ENCODE results near the gene CDYL2. TPM values are rescaled to one million over a fixed set of nuclear protein-coding genes. Genes with fewer than 3 reads are reported as not detected.

CDYL2 gene
- total RNA-seq, 2 donors from 2014 or later = 9.9 to 12.8 TPM

DNA sequence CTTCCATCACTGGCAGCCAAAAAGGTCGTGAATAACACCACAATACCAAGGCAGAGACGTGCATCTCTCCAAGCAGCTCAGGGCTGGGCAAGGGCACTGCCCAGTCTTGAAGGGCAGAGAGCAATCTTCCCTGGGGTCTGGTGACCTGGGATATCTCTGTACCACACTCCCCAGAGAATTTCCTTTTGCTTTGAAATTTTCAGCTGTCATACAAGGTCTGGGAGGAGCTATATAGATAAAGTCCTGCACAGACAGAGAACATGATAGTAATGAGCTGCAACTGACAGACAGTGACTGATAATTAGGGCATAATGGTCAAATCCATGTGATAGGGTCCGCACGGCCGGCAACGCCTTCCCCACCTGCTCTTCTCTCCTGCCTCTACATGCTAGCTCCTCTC lies 195.5 kb downstream of the CDYL2 start:
- Mint-ChIP-seq H3K4me1 (peaks cover 33% of the 10 kb centered on the region), H3K27ac (no peak overlapping the region), H3K36me3 (ENCODE audit: low read depth) (peaks cover 21% of the 10 kb centered on the region), H3K27me3 (ENCODE audit: insufficient read depth) (no peaks in the 10 kb centered on the region), H3K4me3 (no peak overlapping the region), H3K9me3 (peaks cover 14% of the 10 kb centered on the region)
- TF ChIP-seq, protein P1, sequence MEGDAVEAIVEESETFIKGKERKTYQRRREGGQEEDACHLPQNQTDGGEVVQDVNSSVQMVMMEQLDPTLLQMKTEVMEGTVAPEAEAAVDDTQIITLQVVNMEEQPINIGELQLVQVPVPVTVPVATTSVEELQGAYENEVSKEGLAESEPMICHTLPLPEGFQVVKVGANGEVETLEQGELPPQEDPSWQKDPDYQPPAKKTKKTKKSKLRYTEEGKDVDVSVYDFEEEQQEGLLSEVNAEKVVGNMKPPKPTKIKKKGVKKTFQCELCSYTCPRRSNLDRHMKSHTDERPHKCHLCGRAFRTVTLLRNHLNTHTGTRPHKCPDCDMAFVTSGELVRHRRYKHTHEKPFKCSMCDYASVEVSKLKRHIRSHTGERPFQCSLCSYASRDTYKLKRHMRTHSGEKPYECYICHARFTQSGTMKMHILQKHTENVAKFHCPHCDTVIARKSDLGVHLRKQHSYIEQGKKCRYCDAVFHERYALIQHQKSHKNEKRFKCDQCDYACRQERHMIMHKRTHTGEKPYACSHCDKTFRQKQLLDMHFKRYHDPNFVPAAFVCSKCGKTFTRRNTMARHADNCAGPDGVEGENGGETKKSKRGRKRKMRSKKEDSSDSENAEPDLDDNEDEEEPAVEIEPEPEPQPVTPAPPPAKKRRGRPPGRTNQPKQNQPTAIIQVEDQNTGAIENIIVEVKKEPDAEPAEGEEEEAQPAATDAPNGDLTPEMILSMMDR (conservative IDR thresholded peaks at IDR 0.05) = no peak
- no peak overlapping the region for H3K4me3 ChIP-seq (ENCODE audit: low read length)
- no peak overlapping the region for H3K9ac ChIP-seq (ENCODE audit: extremely low read depth, low read length, poor library complexity, severe bottlenecking)
- no peaks in the 10 kb centered on the region for H3K27me3 ChIP-seq (ENCODE audit: control insufficient read depth, insufficient read depth, low read length, poor library complexity, severe bottlenecking)
- no peaks in the 10 kb centered on the region for H3K36me3 ChIP-seq (ENCODE audit: control insufficient read depth, insufficient read depth, low read length)
- H3K9me3 ChIP-seq (ENCODE audit: control insufficient read depth, low read length) = peaks cover 24% of the 10 kb centered on the region
- no peaks in the 10 kb centered on the region for H3K4me1 ChIP-seq (ENCODE audit: control insufficient read depth, insufficient read depth, low read length)
- DNase-seq = no peak
- no peak overlapping the region for H3K27ac ChIP-seq (ENCODE audit: low read depth, low read length)
- WGBS, 2 experiments (ENCODE audit: insufficient coverage in 1 of 2, insufficient read length in 1 of 2) = 95 to 96% methylated on average over 4 to 6 of the region's 6 CpGs

DNA sequence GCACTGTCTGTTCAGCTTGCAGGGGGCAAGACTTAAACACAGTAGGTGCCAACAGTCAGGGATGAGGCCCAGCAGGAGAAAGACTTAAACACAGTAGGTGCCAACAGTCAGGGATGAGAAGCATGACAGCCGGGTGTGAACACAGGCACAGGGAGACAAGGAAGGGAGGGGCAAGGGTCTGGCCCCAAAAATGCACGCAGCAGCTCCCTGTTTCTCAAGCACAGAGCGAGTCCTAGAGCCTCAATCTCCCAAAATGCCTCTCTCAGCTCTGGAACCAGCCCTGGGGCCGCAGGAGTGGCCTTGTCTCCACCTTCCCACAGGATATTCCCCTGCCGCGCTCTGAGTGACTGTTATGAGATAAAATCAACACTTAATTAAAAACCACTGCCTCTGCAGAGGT lies 197.2 kb downstream of the CDYL2 start:
- peak; percentile 55 for DNase-seq
- H3K9me3 Mint-ChIP-seq = peaks cover 14% of the 10 kb centered on the region
- TF ChIP-seq, protein P1 (conservative IDR thresholded peaks at IDR 0.05) = no peak
- H3K36me3 ChIP-seq (ENCODE audit: control insufficient read depth, insufficient read depth, low read length) = no peaks in the 10 kb centered on the region
- H3K27me3 ChIP-seq (ENCODE audit: control insufficient read depth, insufficient read depth, low read length, poor library complexity, severe bottlenecking) = no peaks in the 10 kb centered on the region
- peak overlapping the region; percentile 72 for H3K27ac Mint-ChIP-seq
- WGBS, 2 experiments (ENCODE audit: insufficient coverage in 1 of 2, insufficient read length in 1 of 2) = 58 to 88% methylated on average over 2 to 6 of the region's 6 CpGs
- peaks cover 33% of the 10 kb centered on the region for H3K4me1 Mint-ChIP-seq
- no peak overlapping the region for H3K9ac ChIP-seq (ENCODE audit: extremely low read depth, low read length, poor library complexity, severe bottlenecking)
- no peak overlapping the region for H3K4me3 ChIP-seq (ENCODE audit: low read length)
- no peak overlapping the region for H3K27ac ChIP-seq (ENCODE audit: low read depth, low read length)
- H3K4me1 ChIP-seq (ENCODE audit: control insufficient read depth, insufficient read depth, low read length) = peaks cover 1% of the 10 kb centered on the region
- H3K4me3 Mint-ChIP-seq = no peak overlapping the region
- H3K36me3 Mint-ChIP-seq (ENCODE audit: low read depth) = peaks cover 21% of the 10 kb centered on the region
- H3K27me3 Mint-ChIP-seq (ENCODE audit: insufficient read depth) = no peaks in the 10 kb centered on the region
- peaks cover 24% of the 10 kb centered on the region for H3K9me3 ChIP-seq (ENCODE audit: control insufficient read depth, low read length)

DNA sequence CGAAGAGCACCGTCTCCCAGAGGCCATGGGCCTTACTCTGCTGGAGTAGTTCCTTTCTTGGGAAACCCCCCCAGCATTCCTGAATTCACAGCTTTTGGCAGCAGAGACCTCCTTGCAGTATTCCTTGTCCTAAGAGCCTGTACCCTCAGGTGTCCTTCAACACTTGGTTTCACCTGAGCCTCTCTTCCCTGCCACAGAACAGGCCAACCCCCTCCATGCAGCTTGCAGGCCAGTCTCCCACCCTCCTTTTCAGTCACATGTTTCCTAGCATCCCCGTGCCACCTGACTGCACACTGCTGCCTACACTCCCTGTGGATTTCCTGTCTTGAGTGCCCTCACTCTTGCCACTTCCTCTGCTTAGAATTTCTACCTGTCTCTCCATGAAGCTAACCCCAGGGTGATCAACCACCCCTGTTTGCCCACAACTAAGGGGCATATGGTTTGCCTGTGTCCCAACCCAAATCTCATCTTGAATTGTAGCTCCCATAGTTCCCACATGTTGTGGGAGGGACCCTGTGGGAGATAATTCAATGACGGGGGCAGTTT lies 198.1 kb downstream of the CDYL2 start:
- TF ChIP-seq, protein P1 (conservative IDR thresholded peaks at IDR 0.05) = no peak
- Mint-ChIP-seq H3K36me3 (ENCODE audit: low read depth) (peaks cover 17% of the 10 kb centered on the region), H3K27ac (peak overlapping the region; percentile 72), H3K4me1 (peaks cover 36% of the 10 kb centered on the region), H3K27me3 (ENCODE audit: insufficient read depth) (no peaks in the 10 kb centered on the region), H3K4me3 (no peak overlapping the region), H3K9me3 (peaks cover 14% of the 10 kb centered on the region)
- Histone ChIP-seq H3K4me1 (ENCODE audit: control insufficient read depth, insufficient read depth, low read length) (peaks cover 7% of the 10 kb centered on the region), H3K9me3 (ENCODE audit: control insufficient read depth, low read length) (peaks cover 24% of the 10 kb centered on the region), H3K36me3 (ENCODE audit: control insufficient read depth, insufficient read depth, low read length) (no peaks in the 10 kb centered on the region), H3K27me3 (ENCODE audit: control insufficient read depth, insufficient read depth, low read length, poor library complexity, severe bottlenecking) (no peaks in the 10 kb centered on the region), H3K4me3 (ENCODE audit: low read length) (no peak overlapping the region), H3K27ac (ENCODE audit: low read depth, low read length) (no peak overlapping the region), H3K9ac (ENCODE audit: extremely low read depth, low read length, poor library complexity, severe bottlenecking) (no peak overlapping the region)
- WGBS, 2 experiments (ENCODE audit: insufficient coverage in 1 of 2, insufficient read length in 1 of 2) = 97 to 100% methylated on average over 1 to 4 of the region's 4 CpGs
- no peak for DNase-seq

Data from endodermal cell (in vitro differentiated cells).